Peyer's patch (tissue), 4 donors: ENCODE measurements around the gene TAS1R3.

Experiments
- POLR2A ChIP-seq, 2 donors: fragments of 450-650 bp; IDR thresholded peaks; one replicate each; pipeline ENCODE4 v1.5.1; 2017; ENCODE audit warnings: antibody characterized with exemption in 2 of 2, mild to moderate bottlenecking in 2 of 2, moderate library complexity in 2 of 2
- TF ChIP-seq, protein P1 (sequence below), 6 experiments: fragments of 450-650 bp in 4 of 6; fragments of 200-600 bp in 2 of 6; sonication (generic) in 1 of 6; IDR thresholded peaks; one replicate each; pipeline ENCODE4 v1.5.1; 2017 to 2019; ENCODE audit warnings: antibody characterized with exemption in 6 of 6, mild to moderate bottlenecking in 3 of 6, moderate library complexity in 1 of 6

DNA sequence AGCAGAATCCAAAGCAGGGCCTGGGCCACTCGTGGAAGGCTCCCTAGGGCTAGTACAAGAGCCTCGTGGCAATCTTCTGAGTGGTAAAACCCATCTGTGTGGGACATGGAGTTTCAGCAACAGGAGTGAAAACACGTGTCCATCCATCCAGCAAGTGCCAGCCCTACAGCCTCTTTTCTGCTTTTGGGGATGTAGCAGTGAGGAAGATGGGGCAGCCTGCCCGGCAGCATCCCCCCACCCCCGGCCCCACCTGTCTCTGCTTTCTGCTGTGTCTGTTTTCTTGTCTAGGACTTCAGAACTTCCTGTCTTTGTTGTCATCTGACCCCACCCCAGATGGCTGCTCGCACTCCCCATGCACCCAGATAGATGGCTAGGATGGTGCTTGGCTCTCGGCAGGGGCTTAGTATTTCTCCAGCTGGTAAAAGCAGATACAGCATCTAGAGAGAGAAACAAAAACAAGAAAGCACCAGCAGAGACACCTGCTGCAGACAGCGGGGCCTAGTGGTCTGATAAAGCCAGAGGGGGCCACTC lies 4.9 kb upstream of the TAS1R3 start:
- TF ChIP-seq, protein P1, sequence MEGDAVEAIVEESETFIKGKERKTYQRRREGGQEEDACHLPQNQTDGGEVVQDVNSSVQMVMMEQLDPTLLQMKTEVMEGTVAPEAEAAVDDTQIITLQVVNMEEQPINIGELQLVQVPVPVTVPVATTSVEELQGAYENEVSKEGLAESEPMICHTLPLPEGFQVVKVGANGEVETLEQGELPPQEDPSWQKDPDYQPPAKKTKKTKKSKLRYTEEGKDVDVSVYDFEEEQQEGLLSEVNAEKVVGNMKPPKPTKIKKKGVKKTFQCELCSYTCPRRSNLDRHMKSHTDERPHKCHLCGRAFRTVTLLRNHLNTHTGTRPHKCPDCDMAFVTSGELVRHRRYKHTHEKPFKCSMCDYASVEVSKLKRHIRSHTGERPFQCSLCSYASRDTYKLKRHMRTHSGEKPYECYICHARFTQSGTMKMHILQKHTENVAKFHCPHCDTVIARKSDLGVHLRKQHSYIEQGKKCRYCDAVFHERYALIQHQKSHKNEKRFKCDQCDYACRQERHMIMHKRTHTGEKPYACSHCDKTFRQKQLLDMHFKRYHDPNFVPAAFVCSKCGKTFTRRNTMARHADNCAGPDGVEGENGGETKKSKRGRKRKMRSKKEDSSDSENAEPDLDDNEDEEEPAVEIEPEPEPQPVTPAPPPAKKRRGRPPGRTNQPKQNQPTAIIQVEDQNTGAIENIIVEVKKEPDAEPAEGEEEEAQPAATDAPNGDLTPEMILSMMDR (IDR thresholded peaks at IDR 0.05), result no peak
- no peak for TF ChIP-seq POLR2A (IDR thresholded peaks at IDR 0.05)
